Measurements from ENCODE around the gene RPUSD1. TPM values are rescaled to one million over a fixed set of nuclear protein-coding genes. Genes with fewer than 3 reads are reported as not detected.

Gene RPUSD1
- total and polyA plus RNA-seq, 4 donors, result 6.8 to 20.3 (median 12.8) TPM

DNA sequence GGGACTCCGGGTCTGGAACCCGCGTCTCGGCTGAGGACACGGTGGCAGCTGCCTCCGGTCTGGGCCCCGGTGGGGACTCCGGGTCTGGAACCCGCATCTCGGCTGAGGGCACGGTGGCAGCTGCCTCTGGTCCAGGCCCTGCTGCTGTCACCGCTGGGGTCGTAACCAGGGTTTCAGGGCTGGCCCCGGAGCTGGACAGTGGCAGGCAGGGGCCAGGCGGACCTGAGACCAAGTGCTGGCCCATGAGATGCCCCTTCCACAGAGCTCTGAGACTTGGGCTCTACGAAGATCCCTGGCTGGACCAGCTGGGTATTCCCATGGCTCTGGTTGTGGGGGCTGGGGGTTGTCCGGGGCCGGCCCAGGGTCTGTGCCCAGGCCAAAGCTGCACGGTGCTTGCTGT, 3.8 kb downstream of the RPUSD1 start:
- DNase-seq, result no peak
- Histone ChIP-seq H3K27ac (ENCODE audit: low read depth in 1 of 2, low read length in 2 of 2) (no peak overlapping the region), H3K4me3 (ENCODE audit: low read length in 2 of 2) (no peak overlapping the region), H3K4me1 (ENCODE audit: control insufficient read depth in 1 of 2, insufficient read depth in 2 of 2, low read length in 2 of 2) (no peaks in the 10 kb centered on the region), H3K9me3 (ENCODE audit: control insufficient read depth, low read length) (no peaks in the 10 kb centered on the region), H3K27me3 (ENCODE audit: control insufficient read depth in 1 of 2, insufficient read depth in 2 of 2, low read length in 1 of 2) (no peaks in the 10 kb centered on the region), H3K36me3 (ENCODE audit: control insufficient read depth in 1 of 2, insufficient read depth in 2 of 2, low read length in 1 of 2) (no peaks in the 10 kb centered on the region)
- intact Hi-C loops (cut with DNase I), result no loop called here
- WGBS, 2 donors, result 84 to 88% methylated on average over 19 of the region's 19 CpGs
- no peak for ATAC-seq (ENCODE audit: low FRiP score)

- Histone ChIP-seq H3K27me3 (ENCODE audit: control insufficient read depth in 1 of 2, insufficient read depth in 2 of 2, low read length in 1 of 2) (no peaks in the 10 kb centered on the region), H3K27ac (ENCODE audit: low read depth in 1 of 2, low read length in 2 of 2) (no peak overlapping the region), H3K9me3 (ENCODE audit: control insufficient read depth, low read length) (no peaks in the 10 kb centered on the region), H3K4me1 (ENCODE audit: control insufficient read depth in 1 of 2, insufficient read depth in 2 of 2, low read length in 2 of 2) (no peaks in the 10 kb centered on the region), H3K36me3 (ENCODE audit: control insufficient read depth in 1 of 2, insufficient read depth in 2 of 2, low read length in 1 of 2) (no peaks in the 10 kb centered on the region), H3K4me3 (ENCODE audit: low read length in 2 of 2) (no peak overlapping the region)
- intact Hi-C loops (cut with DNase I), result no loop called here
- no peak for ATAC-seq (ENCODE audit: low FRiP score)
- DNase-seq, result no peak
- WGBS, 2 donors, result 45 to 53% methylated on average over 17 of the region's 17 CpGs
These were observed 4.6 kb downstream of the RPUSD1 start for GRCh38 chr16:783404-784161.

DNA sequence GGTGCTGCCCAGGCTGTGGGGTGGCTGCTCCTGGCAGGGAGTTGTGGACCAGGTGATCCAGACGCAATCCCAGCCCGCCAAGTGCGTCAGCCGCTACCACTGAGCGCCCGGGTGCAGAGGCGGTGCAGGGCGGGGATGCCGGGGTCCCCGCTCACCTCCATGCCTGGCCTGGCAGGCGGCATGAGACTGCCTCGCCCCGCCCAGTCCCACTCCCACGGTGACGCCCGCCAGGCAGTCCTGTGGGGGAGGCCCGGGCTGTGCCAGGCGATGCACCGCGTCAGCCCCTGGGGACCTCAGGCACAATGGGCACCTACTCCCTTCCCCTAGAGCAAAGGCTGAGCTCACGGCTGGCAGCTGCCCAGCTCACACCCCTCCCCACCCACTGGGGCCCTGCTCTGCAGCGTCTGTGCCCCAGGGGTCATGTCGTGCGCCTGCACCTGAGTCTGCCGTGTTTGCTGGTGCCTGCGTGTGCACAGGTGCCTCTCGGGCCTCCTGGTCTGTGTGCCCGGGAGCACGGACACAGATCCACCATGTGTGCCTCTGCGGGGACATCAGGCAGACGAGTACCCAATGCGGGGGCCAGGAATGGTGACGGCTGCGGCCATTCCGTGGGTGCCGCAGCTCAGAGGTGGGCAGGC, 5.3 kb downstream of the RPUSD1 start:
- Histone ChIP-seq H3K9me3 (ENCODE audit: control insufficient read depth, low read length) (no peaks in the 10 kb centered on the region), H3K27me3 (ENCODE audit: control insufficient read depth in 1 of 2, insufficient read depth in 2 of 2, low read length in 1 of 2) (no peaks in the 10 kb centered on the region), H3K4me1 (ENCODE audit: control insufficient read depth in 1 of 2, insufficient read depth in 2 of 2, low read length in 2 of 2) (no peaks in the 10 kb centered on the region), H3K4me3 (ENCODE audit: low read length in 2 of 2) (no peak overlapping the region), H3K27ac (ENCODE audit: low read depth in 1 of 2, low read length in 2 of 2) (no peak overlapping the region), H3K36me3 (ENCODE audit: control insufficient read depth in 1 of 2, insufficient read depth in 2 of 2, low read length in 1 of 2) (no peaks in the 10 kb centered on the region)
- intact Hi-C loops (cut with DNase I), result no loop called here
- no peak for DNase-seq
- ATAC-seq (ENCODE audit: low FRiP score), result no peak
- 70 to 72% methylated on average over 33 to 36 of the region's 36 CpGs for WGBS, 2 donors

GRCh38 chr16:782258-782657, 5.9 kb downstream of the RPUSD1 start:
- no peaks in the 10 kb centered on the region for H3K27me3 ChIP-seq (ENCODE audit: control insufficient read depth in 1 of 2, insufficient read depth in 2 of 2, low read length in 1 of 2)

DNA sequence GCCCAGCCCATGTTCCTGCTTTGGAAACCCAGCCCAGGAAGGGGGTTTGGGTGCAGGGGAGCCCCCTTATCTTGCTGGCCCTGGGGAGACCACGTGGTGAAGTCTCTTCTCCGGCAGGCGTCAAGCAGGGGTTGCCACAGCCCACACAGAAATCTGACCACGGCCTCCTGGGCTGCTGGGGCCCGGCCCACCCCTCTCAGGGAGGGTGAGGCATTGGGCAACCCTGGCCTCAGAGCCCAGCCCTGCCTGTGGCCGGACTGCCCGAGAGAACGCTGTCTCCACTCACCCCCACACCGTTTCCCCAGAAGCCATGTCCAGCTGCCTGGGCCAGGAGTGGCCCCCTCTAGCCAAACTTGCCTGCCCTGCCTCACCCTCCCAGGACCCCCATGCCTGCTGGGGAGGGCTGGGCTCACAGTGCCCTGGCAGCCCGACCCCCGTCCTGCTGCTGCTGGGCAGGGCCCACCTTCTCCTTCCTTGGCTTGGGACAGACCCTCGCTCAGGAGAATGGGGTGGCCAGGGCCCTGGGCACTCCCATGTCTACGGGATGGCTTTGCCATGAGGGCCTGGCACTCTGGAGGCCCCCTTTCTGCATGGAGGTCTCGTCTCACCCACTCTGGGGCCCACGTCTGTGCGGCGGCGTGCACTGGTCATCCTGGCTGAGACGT, 6.7 kb downstream of the RPUSD1 start:
- intact Hi-C loops (cut with DNase I), result no loop called here
- no peak overlapping the region for H3K27ac ChIP-seq (ENCODE audit: low read depth in 1 of 2, low read length in 2 of 2)
- no peaks in the 10 kb centered on the region for H3K4me1 ChIP-seq (ENCODE audit: control insufficient read depth in 1 of 2, insufficient read depth in 2 of 2, low read length in 2 of 2)
- H3K36me3 ChIP-seq (ENCODE audit: control insufficient read depth in 1 of 2, insufficient read depth in 2 of 2, low read length in 1 of 2), result no peaks in the 10 kb centered on the region
- H3K27me3 ChIP-seq (ENCODE audit: control insufficient read depth in 1 of 2, insufficient read depth in 2 of 2, low read length in 1 of 2), result no peaks in the 10 kb centered on the region
- DNase-seq (no peak), ATAC-seq (ENCODE audit: low FRiP score) (no peak)
- H3K9me3 ChIP-seq (ENCODE audit: control insufficient read depth, low read length), result no peaks in the 10 kb centered on the region
- WGBS, 2 donors, result 67 to 68% methylated on average over 18 to 19 of the region's 19 CpGs
- H3K4me3 ChIP-seq (ENCODE audit: low read length in 2 of 2), result no peak overlapping the region

More at GRCh38 chr16:782258-782657, 5.9 kb downstream of the RPUSD1 start:
- H3K9me3 ChIP-seq (ENCODE audit: control insufficient read depth, low read length), result no peaks in the 10 kb centered on the region
- DNase-seq (no peak), ATAC-seq (ENCODE audit: low FRiP score) (no peak)
- H3K4me3 ChIP-seq (ENCODE audit: low read length in 2 of 2), result no peak overlapping the region
- H3K27ac ChIP-seq (ENCODE audit: low read depth in 1 of 2, low read length in 2 of 2), result no peak overlapping the region
- 57 to 63% methylated on average over 6 of the region's 6 CpGs for WGBS, 2 donors
- H3K36me3 ChIP-seq (ENCODE audit: control insufficient read depth in 1 of 2, insufficient read depth in 2 of 2, low read length in 1 of 2), result no peaks in the 10 kb centered on the region
- intact Hi-C loops (cut with DNase I), result no loop called here
- no peaks in the 10 kb centered on the region for H3K4me1 ChIP-seq (ENCODE audit: control insufficient read depth in 1 of 2, insufficient read depth in 2 of 2, low read length in 2 of 2)

- H3K27ac ChIP-seq (ENCODE audit: low read depth in 1 of 2, low read length in 2 of 2), result no peak overlapping the region
- no peak overlapping the region for H3K4me3 ChIP-seq (ENCODE audit: low read length in 2 of 2)
- intact Hi-C loops (cut with DNase I), result no loop called here
- DNase-seq (no peak), ATAC-seq (ENCODE audit: low FRiP score) (no peak)
- no peaks in the 10 kb centered on the region for H3K27me3 ChIP-seq (ENCODE audit: control insufficient read depth in 1 of 2, insufficient read depth in 2 of 2, low read length in 1 of 2)
- WGBS, 2 donors, result 86% methylated on average over 16 of the region's 16 CpGs
- H3K9me3 ChIP-seq (ENCODE audit: control insufficient read depth, low read length), result no peaks in the 10 kb centered on the region
- H3K36me3 ChIP-seq (ENCODE audit: control insufficient read depth in 1 of 2, insufficient read depth in 2 of 2, low read length in 1 of 2), result no peaks in the 10 kb centered on the region
- H3K4me1 ChIP-seq (ENCODE audit: control insufficient read depth in 1 of 2, insufficient read depth in 2 of 2, low read length in 2 of 2), result no peaks in the 10 kb centered on the region
These were observed 7.9 kb downstream of the RPUSD1 start for GRCh38 chr16:780296-780695.

DNA sequence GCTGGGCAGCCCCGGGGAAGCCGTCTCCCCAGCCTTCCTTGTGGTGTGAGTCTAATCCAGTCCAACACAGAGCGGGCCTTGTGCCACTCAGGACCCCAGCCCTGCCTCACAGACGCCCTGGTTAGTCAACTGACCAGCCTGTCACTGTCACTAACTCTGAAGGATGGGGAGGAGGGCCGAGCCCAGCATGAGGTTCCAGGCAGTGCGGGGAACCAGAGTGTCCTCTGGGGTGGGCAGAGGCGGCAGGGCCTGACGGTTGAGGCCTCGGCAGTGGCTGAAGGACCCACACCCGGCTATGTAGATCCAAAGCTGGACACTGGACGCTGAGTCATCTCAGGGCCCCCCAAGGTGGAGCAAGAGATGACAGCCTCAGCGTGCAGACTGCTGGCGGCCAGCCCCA, 8.6 kb downstream of the RPUSD1 start:
- WGBS, 2 donors, result 63 to 66% methylated on average over 13 of the region's 13 CpGs
- intact Hi-C loops (cut with DNase I), result no loop called here
- ATAC-seq (ENCODE audit: low FRiP score) (no peak), DNase-seq (no peak)
- H3K36me3 ChIP-seq (ENCODE audit: control insufficient read depth in 1 of 2, insufficient read depth in 2 of 2, low read length in 1 of 2), result no peaks in the 10 kb centered on the region
- no peaks in the 10 kb centered on the region for H3K9me3 ChIP-seq (ENCODE audit: control insufficient read depth, low read length)
- H3K4me3 ChIP-seq (ENCODE audit: low read length in 2 of 2), result no peak overlapping the region
- H3K27me3 ChIP-seq (ENCODE audit: control insufficient read depth in 1 of 2, insufficient read depth in 2 of 2, low read length in 1 of 2), result no peaks in the 10 kb centered on the region
- no peaks in the 10 kb centered on the region for H3K4me1 ChIP-seq (ENCODE audit: control insufficient read depth in 1 of 2, insufficient read depth in 2 of 2, low read length in 2 of 2)
- no peak overlapping the region for H3K27ac ChIP-seq (ENCODE audit: low read depth in 1 of 2, low read length in 2 of 2)

DNA sequence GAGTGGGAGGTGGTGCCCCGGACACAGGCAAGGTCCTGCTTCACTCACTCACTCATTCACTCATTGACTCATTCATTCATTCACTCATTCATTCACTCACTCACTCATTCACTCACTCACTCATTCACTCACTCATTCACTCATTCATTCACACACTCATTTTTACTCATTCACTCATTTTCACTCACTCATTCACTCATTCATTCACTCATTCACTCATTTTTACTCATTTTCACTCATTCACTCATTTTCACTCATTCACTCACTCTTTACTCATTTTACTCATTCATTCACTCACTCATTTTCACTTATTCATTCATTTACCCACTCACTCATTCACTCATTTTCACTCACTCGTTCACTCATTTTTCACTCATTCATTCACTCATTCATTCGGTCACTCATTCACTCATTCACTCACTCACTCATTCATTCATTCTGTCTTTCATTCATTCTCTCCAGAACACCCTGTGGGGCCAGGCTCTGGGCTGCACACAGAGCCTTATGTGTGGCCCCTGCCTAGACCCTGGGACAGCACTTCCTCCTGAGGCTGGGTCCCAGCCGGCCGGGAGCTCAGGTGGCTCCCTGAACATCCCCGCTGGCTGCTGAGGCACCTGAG, 9.2 kb downstream of the RPUSD1 start:
- no peak for DNase-seq
- Histone ChIP-seq H3K27ac (ENCODE audit: low read depth in 1 of 2, low read length in 2 of 2) (no peak overlapping the region), H3K4me3 (ENCODE audit: low read length in 2 of 2) (no peak overlapping the region), H3K9me3 (ENCODE audit: control insufficient read depth, low read length) (no peaks in the 10 kb centered on the region), H3K36me3 (ENCODE audit: control insufficient read depth in 1 of 2, insufficient read depth in 2 of 2, low read length in 1 of 2) (no peaks in the 10 kb centered on the region), H3K4me1 (ENCODE audit: control insufficient read depth in 1 of 2, insufficient read depth in 2 of 2, low read length in 2 of 2) (no peaks in the 10 kb centered on the region), H3K27me3 (ENCODE audit: control insufficient read depth in 1 of 2, insufficient read depth in 2 of 2, low read length in 1 of 2) (no peaks in the 10 kb centered on the region)
- 83 to 85% methylated on average over 6 of the region's 6 CpGs for WGBS, 2 donors
- intact Hi-C loops (cut with DNase I), result no loop called here
- ATAC-seq (ENCODE audit: low FRiP score), result no peak

Measured in aorta (tissue), 5 donors.